Neural cell (in vitro differentiated cells): ENCODE data around the gene STIM1. TPM values are rescaled to one million over a fixed set of nuclear protein-coding genes. Genes with fewer than 3 reads are reported as not detected.

Experiments used
- H2AFZ ChIP-seq: fragments of 200-600, 300-800 bp; sonication (generic), shearing (Covaris generic); 2 replicates; pipeline ENCODE4 v1.6.0; 2014; ENCODE audit warnings: low read depth, mild to moderate bottlenecking, antibody characterized with exemption, low read length, moderate library complexity
- H3F3A ChIP-seq: fragments of 200-600 bp; shearing (Covaris generic); 2 replicates; pipeline ENCODE4 v1.6.1; 2016; ENCODE audit warnings: mild to moderate bottlenecking, moderate library complexity, mixed read lengths, antibody characterized with exemption, low read length; ENCODE audit not compliant: insufficient read depth, poor library complexity, severe bottlenecking
- H3K27ac ChIP-seq: fragments of 200-600, 300-800 bp; sonication (generic), shearing (Covaris generic); 2 replicates; pipeline ENCODE4 v1.5.1; 2014; ENCODE audit warnings: mild to moderate bottlenecking, low read length, moderate library complexity
- H3K27me3 ChIP-seq: fragments of 300-800, 200-600 bp; sonication (generic), shearing (Covaris generic); 2 replicates; pipeline ENCODE4 v1.6.0; 2014; ENCODE audit warnings: mild to moderate bottlenecking, low read depth, low read length, moderate library complexity; ENCODE audit not compliant: insufficient read depth
- H3K36me3 ChIP-seq: fragments of 300-800, 200-600 bp; sonication (generic), shearing (Covaris generic); 2 replicates; pipeline ENCODE4 v1.5.1; 2014; ENCODE audit warnings: mild to moderate bottlenecking, antibody characterized with exemption, low read length, moderate library complexity; ENCODE audit not compliant: insufficient read depth
- H3K4me2 ChIP-seq: fragments of 300-800, 200-600 bp; sonication (generic), shearing (Covaris generic); 2 replicates; pipeline ENCODE4 v1.6.0; 2014; ENCODE audit warnings: mild to moderate bottlenecking, low read length
- H3K4me3 ChIP-seq: fragments of 300-800, 200-600 bp; sonication (generic), shearing (Covaris generic); 2 replicates; pipeline ENCODE4 v1.5.1; 2014; ENCODE audit warnings: mild to moderate bottlenecking, low read length, moderate library complexity
- H3K79me2 ChIP-seq: fragments of 200-600 bp; shearing (Covaris generic); replicated peaks from 2 replicates; pipeline ENCODE4 v1.6.0; 2014; ENCODE audit warnings: mild to moderate bottlenecking, low read length, moderate library complexity; ENCODE audit not compliant: insufficient read depth
- H3K9ac ChIP-seq: fragments of 300-800, 200-600 bp; sonication (generic), shearing (Covaris generic); 2 replicates; pipeline ENCODE4 v1.6.1; 2016; ENCODE audit warnings: mild to moderate bottlenecking, low read length, mixed read lengths
- H3K9me2 ChIP-seq: fragments of 200-600 bp; shearing (Covaris generic); 2 replicates; pipeline ENCODE4 v1.6.1; 2016; ENCODE audit warnings: mild to moderate bottlenecking, low read length, mixed read lengths; ENCODE audit not compliant: insufficient read depth
- H3K9me3 ChIP-seq: fragments of 200-600, 300-800 bp; sonication (generic), shearing (Covaris generic); 2 replicates; pipeline ENCODE4 v1.6.1; 2016; ENCODE audit warnings: mild to moderate bottlenecking, mixed run types, low read length, moderate library complexity, mixed read lengths
- H4K20me1 ChIP-seq: fragments of 200-600 bp; shearing (Covaris generic); 2 replicates; pipeline ENCODE4 v1.6.1; 2016; ENCODE audit warnings: mild to moderate bottlenecking, mixed run types; ENCODE audit not compliant: insufficient read depth
- CTCF ChIP-seq: fragments of 450-650 bp; IDR thresholded peaks from 2 replicates; pipeline ENCODE4 v1.5.1; 2014; ENCODE audit warnings: antibody characterized with exemption, mild to moderate bottlenecking, moderate library complexity; ENCODE audit not compliant: poor library complexity, severe bottlenecking
- EP300 ChIP-seq: fragments of 450-650 bp; conservative IDR thresholded peaks from 2 replicates; pipeline ENCODE4 v1.6.1; 2014; ENCODE audit warnings: antibody characterized with exemption, mild to moderate bottlenecking, moderate library complexity; ENCODE audit not compliant: poor library complexity, severe bottlenecking
- EZH2 ChIP-seq: fragments of 200-600, 300-800 bp; shearing (Covaris generic), sonication (generic); IDR thresholded peaks from 2 replicates; pipeline ENCODE4 v1.6.1; 2014; ENCODE audit warnings: antibody characterized with exemption, low read length, borderline replicate concordance, mild to moderate bottlenecking; ENCODE audit not compliant: insufficient read depth, poor library complexity, severe bottlenecking
- MXI1 ChIP-seq: fragments of 450-650 bp; conservative IDR thresholded peaks from 2 replicates; pipeline ENCODE4 v1.6.1; 2014; ENCODE audit warnings: antibody characterized with exemption, mild to moderate bottlenecking; ENCODE audit not compliant: poor library complexity, severe bottlenecking
- POLR2AphosphoS5 ChIP-seq: IDR thresholded peaks from 2 replicates; pipeline ENCODE4 v1.6.1; 2012
- RAD21 ChIP-seq: fragments of 450-650 bp; conservative IDR thresholded peaks from 2 replicates; pipeline ENCODE4 v1.6.1; 2014; ENCODE audit warnings: antibody characterized with exemption, mild to moderate bottlenecking, moderate library complexity
- REST ChIP-seq: IDR thresholded peaks from 2 replicates; pipeline ENCODE4 v1.6.1; 2012; ENCODE audit warnings: borderline replicate concordance
- SMC3 ChIP-seq: fragments of 450-650 bp; conservative IDR thresholded peaks from 2 replicates; pipeline ENCODE4 v1.6.1; 2014; ENCODE audit warnings: antibody characterized with exemption, mild to moderate bottlenecking, moderate library complexity; ENCODE audit not compliant: poor library complexity
- TAF1 ChIP-seq: IDR thresholded peaks from 2 replicates; pipeline ENCODE4 v1.6.1; 2012; ENCODE audit warnings: low read depth
- polyA plus RNA-seq: library from polyadenylated mRNA; depleted of rRNA; stranded (reverse); fragments of >200 nt; gene quantifications from 2 replicates; pipeline ENCODE4 v1.2.3, GENCODE V29; 2014

STIM1 gene
- polyA plus RNA-seq, 1 donor from 2014 or later: 14.5 TPM

- Histone ChIP-seq H3K27ac (no peak overlapping the region), H3K36me3 (no peaks in the 10 kb centered on the region), H3F3A (no peaks in the 10 kb centered on the region), H3K9me2 (no peaks in the 10 kb centered on the region), H4K20me1 (no peaks in the 10 kb centered on the region), H3K9me3 (no peaks in the 10 kb centered on the region), H2AFZ (no peak overlapping the region), H3K79me2 (no peaks in the 10 kb centered on the region), H3K9ac (no peak overlapping the region), H3K27me3 (no peaks in the 10 kb centered on the region), H3K4me2 (no peak overlapping the region), H3K4me3 (no peak overlapping the region)
- TF ChIP-seq SMC3 (no peak), POLR2AphosphoS5 (no peak), EP300 (no peak), REST (no peak), TAF1 (no peak), EZH2 (no peak), CTCF (no peak), MXI1 (no peak), RAD21 (no peak)
Measured at GRCh38 chr11:3830088-3830487, 25.4 kb upstream of the STIM1 start.

GRCh38 chr11:3830730-3831129 is 24.7 kb upstream of the STIM1 start:
- no peaks in the 10 kb centered on the region for H3F3A ChIP-seq
- no peaks in the 10 kb centered on the region for H3K36me3 ChIP-seq
- H3K9me3 ChIP-seq: no peaks in the 10 kb centered on the region
- no peaks in the 10 kb centered on the region for H3K79me2 ChIP-seq
- H3K27me3 ChIP-seq: no peaks in the 10 kb centered on the region
- H3K4me3 ChIP-seq: no peak overlapping the region
- H3K9ac ChIP-seq: no peak overlapping the region
- H4K20me1 ChIP-seq: no peaks in the 10 kb centered on the region
- no peaks in the 10 kb centered on the region for H3K9me2 ChIP-seq
- H3K27ac ChIP-seq: no peak overlapping the region
- no peak overlapping the region for H3K4me2 ChIP-seq
- TF ChIP-seq EZH2 (no peak), REST (no peak), TAF1 (no peak), RAD21 (no peak), CTCF (no peak), POLR2AphosphoS5 (no peak), EP300 (no peak), SMC3 (no peak), MXI1 (no peak)
- no peak overlapping the region for H2AFZ ChIP-seq
